ENCODE data around the gene NHSL2. TPM values are rescaled to one million over a fixed set of nuclear protein-coding genes. Genes with fewer than 3 reads are reported as not detected.
"Not testable (repeated sequence)": the region's sequence is repeated elsewhere in the genome, so short reads cannot be mapped to it uniquely, and the experiment has no call there.

NHSL2 gene
- polyA plus RNA-seq (2013): 11.8 TPM

GRCh38 chrX:71910643-71910985 is at the start of gene NHSL2:
Gene NHSL2, plus strand, starts transcription at chrX:71910845.
- POLR2A ChIA-PET: no interaction called here
- peaks cover 0 to 65% (median 7%) of the 10 kb centered on the region in 5 experiments for H3K27me3 ChIP-seq (replicated peaks in 2 of 5; ENCODE audit: control insufficient read depth in 4 of 5, insufficient read depth in 5 of 5, low read length in 4 of 5)

GRCh38 chrX:71867680-71868079 is 43.0 kb upstream of the NHSL2 start:
- peaks cover 0 to 30% (median 6%) of the 10 kb centered on the region in 5 experiments for H3K27me3 ChIP-seq (replicated peaks in 2 of 5; ENCODE audit: control insufficient read depth in 4 of 5, insufficient read depth in 5 of 5, low read length in 4 of 5)
- no peaks in the 10 kb centered on the region for H3K36me3 ChIP-seq (ENCODE audit: control insufficient read depth in 4 of 4, insufficient read depth in 4 of 4, low read length in 3 of 4)
- POLR2A ChIA-PET: interaction anchor here (0.6 to 0.7 kb wide), 2 partner anchors 66 to 363 kb away, joined by 3 read pairs; no protein-coding TSS in a partner anchor
- peaks cover 0 to 2% (median 0%) of the 10 kb centered on the region in 4 experiments for H3K4me1 ChIP-seq (ENCODE audit: control extremely low read depth in 1 of 4, control insufficient read depth in 4 of 4, insufficient read depth in 4 of 4, low read length in 3 of 4)
- no peaks in the 10 kb centered on the region for H3K9me3 ChIP-seq (ENCODE audit: control extremely low read depth in 1 of 5, control insufficient read depth in 4 of 5, insufficient read depth in 2 of 5, low read depth in 1 of 5, low read length in 4 of 5)
- DNase-seq: no peak
- CTCF ChIA-PET: no interaction called here
- 90% methylated on average over 11 of the region's 16 CpGs for WGBS (ENCODE audit: insufficient coverage)
- no peak overlapping the region for H3K27ac ChIP-seq (ENCODE audit: insufficient read depth in 1 of 2, low read depth in 1 of 2, low read length in 2 of 2, poor library complexity in 1 of 2, severe bottlenecking in 2 of 2)
- H3K4me3 ChIP-seq (ENCODE audit: control insufficient read depth in 1 of 7, extremely low read depth in 1 of 7, insufficient read depth in 4 of 7, low read depth in 2 of 7, low read length in 6 of 7): no peak overlapping the region

More at GRCh38 chrX:71910643-71910985, at the start of gene NHSL2:
- peak in 1 of 3 donors; percentile 22 for DNase-seq
- H3K4me1 ChIP-seq (ENCODE audit: control extremely low read depth in 1 of 4, control insufficient read depth in 4 of 4, insufficient read depth in 4 of 4, low read length in 3 of 4): peaks cover 0 to 16% (median 8%) of the 10 kb centered on the region in 4 experiments
- 26% methylated on average over 16 of the region's 26 CpGs for WGBS (ENCODE audit: insufficient coverage)
- no peak within 1 kb of the TSS for H3K27ac ChIP-seq (ENCODE audit: insufficient read depth in 1 of 2, low read depth in 1 of 2, low read length in 2 of 2, poor library complexity in 1 of 2, severe bottlenecking in 2 of 2)
- no peaks in the 10 kb centered on the region for H3K36me3 ChIP-seq (ENCODE audit: control insufficient read depth in 4 of 4, insufficient read depth in 4 of 4, low read length in 3 of 4)
- peak within 1 kb of the TSS in 6 of 7 experiments; percentile 22 to 63 (median 51) for H3K4me3 ChIP-seq (ENCODE audit: control insufficient read depth in 1 of 7, extremely low read depth in 1 of 7, insufficient read depth in 4 of 7, low read depth in 2 of 7, low read length in 6 of 7)
- CTCF ChIA-PET: interaction anchor here (0.6 to 1.8 kb wide), 4 partner anchors 23 to 107 kb away, joined by 3 to 4 read pairs (median 4); no protein-coding TSS in a partner anchor
- no peaks in the 10 kb centered on the region for H3K9me3 ChIP-seq (ENCODE audit: control extremely low read depth in 1 of 5, control insufficient read depth in 4 of 5, insufficient read depth in 2 of 5, low read depth in 1 of 5, low read length in 4 of 5)

- POLR2A ChIA-PET; H3K4me3 ChIP-seq (ENCODE audit: control insufficient read depth in 1 of 7, extremely low read depth in 1 of 7, insufficient read depth in 4 of 7, low read depth in 2 of 7, low read length in 6 of 7); H3K36me3 ChIP-seq (ENCODE audit: control insufficient read depth in 4 of 4, insufficient read depth in 4 of 4, low read length in 3 of 4); H3K27ac ChIP-seq (ENCODE audit: insufficient read depth in 1 of 2, low read depth in 1 of 2, low read length in 2 of 2, poor library complexity in 1 of 2, severe bottlenecking in 2 of 2); H3K4me1 ChIP-seq (ENCODE audit: control extremely low read depth in 1 of 4, control insufficient read depth in 4 of 4, insufficient read depth in 4 of 4, low read length in 3 of 4); DNase-seq; H3K9me3 ChIP-seq (ENCODE audit: control extremely low read depth in 1 of 5, control insufficient read depth in 4 of 5, insufficient read depth in 2 of 5, low read depth in 1 of 5, low read length in 4 of 5): not testable (repeated sequence)
- CTCF ChIA-PET: interaction anchor here (2.0 kb wide), 1 partner anchor 200 kb away, joined by 4 read pairs; no protein-coding TSS in a partner anchor
- WGBS (ENCODE audit: insufficient coverage): 67% methylated on average over 1 of the region's 10 CpGs
- H3K27me3 ChIP-seq (replicated peaks in 2 of 5; ENCODE audit: control insufficient read depth in 4 of 5, insufficient read depth in 5 of 5, low read length in 4 of 5): peaks cover 0 to 33% (median 4%) of the 10 kb centered on the region in 5 experiments
Observed at GRCh38 chrX:71869566-71869965, 41.1 kb upstream of the NHSL2 start.

- 61% methylated on average over 11 of the region's 15 CpGs for WGBS (ENCODE audit: insufficient coverage)
- H3K4me3 ChIP-seq (ENCODE audit: control insufficient read depth in 1 of 7, extremely low read depth in 1 of 7, insufficient read depth in 4 of 7, low read depth in 2 of 7, low read length in 6 of 7): no peak overlapping the region
- DNase-seq: peak; percentile 33 to 55 (median 38)
- POLR2A ChIA-PET: no interaction called here
- no peaks in the 10 kb centered on the region for H3K36me3 ChIP-seq (ENCODE audit: control insufficient read depth in 4 of 4, insufficient read depth in 4 of 4, low read length in 3 of 4)
- H3K4me1 ChIP-seq (ENCODE audit: control extremely low read depth in 1 of 4, control insufficient read depth in 4 of 4, insufficient read depth in 4 of 4, low read length in 3 of 4): peaks cover 0 to 2% (median 0%) of the 10 kb centered on the region in 4 experiments
- peaks cover 0 to 33% (median 4%) of the 10 kb centered on the region in 5 experiments for H3K27me3 ChIP-seq (replicated peaks in 2 of 5; ENCODE audit: control insufficient read depth in 4 of 5, insufficient read depth in 5 of 5, low read length in 4 of 5)
- CTCF ChIA-PET: interaction anchor here (0.6 kb wide), 1 partner anchor 201 kb away, joined by 3 read pairs; no protein-coding TSS in a partner anchor
- no peak overlapping the region for H3K27ac ChIP-seq (ENCODE audit: insufficient read depth in 1 of 2, low read depth in 1 of 2, low read length in 2 of 2, poor library complexity in 1 of 2, severe bottlenecking in 2 of 2)
- H3K9me3 ChIP-seq (ENCODE audit: control extremely low read depth in 1 of 5, control insufficient read depth in 4 of 5, insufficient read depth in 2 of 5, low read depth in 1 of 5, low read length in 4 of 5): no peaks in the 10 kb centered on the region
Observed at GRCh38 chrX:71870208-71871098, 40.2 kb upstream of the NHSL2 start.

- CTCF ChIA-PET: interaction anchor here (0.9 kb wide), 1 partner anchor 253 kb away, joined by 3 read pairs; no protein-coding TSS in a partner anchor
- Histone ChIP-seq H3K36me3 (ENCODE audit: control insufficient read depth in 4 of 4, insufficient read depth in 4 of 4, low read length in 3 of 4) (no peaks in the 10 kb centered on the region), H3K27ac (ENCODE audit: insufficient read depth in 1 of 2, low read depth in 1 of 2, low read length in 2 of 2, poor library complexity in 1 of 2, severe bottlenecking in 2 of 2) (no peak overlapping the region), H3K9me3 (ENCODE audit: control extremely low read depth in 1 of 5, control insufficient read depth in 4 of 5, insufficient read depth in 2 of 5, low read depth in 1 of 5, low read length in 4 of 5) (no peaks in the 10 kb centered on the region), H3K4me1 (ENCODE audit: control extremely low read depth in 1 of 4, control insufficient read depth in 4 of 4, insufficient read depth in 4 of 4, low read length in 3 of 4) (peaks cover 0 to 2% (median 0%) of the 10 kb centered on the region in 4 experiments), H3K27me3 (replicated peaks in 2 of 5; ENCODE audit: control insufficient read depth in 4 of 5, insufficient read depth in 5 of 5, low read length in 4 of 5) (peaks cover 0 to 28% (median 4%) of the 10 kb centered on the region in 5 experiments), H3K4me3 (ENCODE audit: control insufficient read depth in 1 of 7, extremely low read depth in 1 of 7, insufficient read depth in 4 of 7, low read depth in 2 of 7, low read length in 6 of 7) (no peak overlapping the region)
- 100% methylated on average over 1 of the region's 6 CpGs for whole genome bisulfite sequencing (ENCODE audit: insufficient coverage)
- POLR2A ChIA-PET: no interaction called here
- DNase-seq: no peak
Observed at GRCh38 chrX:71871367-71871766, 39.3 kb upstream of the NHSL2 start.

- POLR2A ChIA-PET: no interaction called here
- Histone ChIP-seq H3K4me1 (ENCODE audit: control extremely low read depth in 1 of 4, control insufficient read depth in 4 of 4, insufficient read depth in 4 of 4, low read length in 3 of 4) (peaks cover 0 to 2% (median 0%) of the 10 kb centered on the region in 4 experiments), H3K9me3 (ENCODE audit: control extremely low read depth in 1 of 5, control insufficient read depth in 4 of 5, insufficient read depth in 2 of 5, low read depth in 1 of 5, low read length in 4 of 5) (no peaks in the 10 kb centered on the region), H3K27me3 (replicated peaks in 2 of 5; ENCODE audit: control insufficient read depth in 4 of 5, insufficient read depth in 5 of 5, low read length in 4 of 5) (peaks cover 0 to 20% (median 4%) of the 10 kb centered on the region in 5 experiments), H3K36me3 (ENCODE audit: control insufficient read depth in 4 of 4, insufficient read depth in 4 of 4, low read length in 3 of 4) (no peaks in the 10 kb centered on the region), H3K4me3 (ENCODE audit: control insufficient read depth in 1 of 7, extremely low read depth in 1 of 7, insufficient read depth in 4 of 7, low read depth in 2 of 7, low read length in 6 of 7) (no peak overlapping the region), H3K27ac (ENCODE audit: insufficient read depth in 1 of 2, low read depth in 1 of 2, low read length in 2 of 2, poor library complexity in 1 of 2, severe bottlenecking in 2 of 2) (no peak overlapping the region)
- CTCF ChIA-PET: no interaction called here
- no peak for DNase-seq
- WGBS (ENCODE audit: insufficient coverage): 90% methylated on average over 47 of the region's 53 CpGs
Observed at GRCh38 chrX:71872542-71873458, 37.8 kb upstream of the NHSL2 start.
